Stomach (tissue), 9 donors: ENCODE measurements around the gene TGFBR3L. TPM values are rescaled to one million over a fixed set of nuclear protein-coding genes. Genes with fewer than 3 reads are reported as not detected.

Source experiments
- DNase-seq, 2 donors: peaks; one replicate each; pipeline versions ENCODE4 v3.0.0 to v3.0.0-alpha.2; 2013 to 2019
- H3K27ac ChIP-seq, 5 donors: fragments of 200-600 bp in 4 of 5; sonication (generic) in 4 of 5; one replicate each; pipeline ENCODE4 v1.5.1; 2013 to 2019; ENCODE audit warnings: mild to moderate bottlenecking in 1 of 5, moderate library complexity in 1 of 5
- H3K27me3 ChIP-seq, 3 donors: fragments of 200-600 bp; sonication (generic); one replicate each; pipeline ENCODE4 v1.5.1; 2017 to 2019; ENCODE audit warnings: mixed run types in 1 of 3
- H3K36me3 ChIP-seq, 4 donors: fragments of 200-600 bp; sonication (generic); 1 replicate in 3 of 4; 2 replicates in 1 of 4; pipeline ENCODE4 v1.5.1; 2016 to 2019
- H3K4me1 ChIP-seq, 4 donors: fragments of 200-600 bp; sonication (generic); one replicate each; pipeline ENCODE4 v1.5.1; 2016 to 2019
- H3K4me3 ChIP-seq, 4 donors: fragments of 200-600 bp; sonication (generic) in 3 of 4; one replicate each; pipeline ENCODE4 v1.5.1; 2016 to 2019; ENCODE audit warnings: mild to moderate bottlenecking in 1 of 4
- H3K9me3 ChIP-seq, 4 donors: fragments of 200-600 bp; sonication (generic); one replicate each; pipeline ENCODE4 v1.5.1; 2016 to 2019
- CTCF ChIP-seq, 7 experiments: fragments of 450-650 bp in 4 of 7; fragments of 200-600 bp in 3 of 7; sonication (generic) in 3 of 7; IDR thresholded peaks; one replicate each; pipeline ENCODE4 v1.5.1; 2016 to 2019; ENCODE audit warnings: antibody characterized with exemption in 7 of 7, control low read depth in 2 of 7, mild to moderate bottlenecking in 1 of 7
- EP300 ChIP-seq: sonication (generic); formaldehyde crosslinking; IDR thresholded peaks from one replicate; pipeline ENCODE4 v1.6.1; 2017; ENCODE audit warnings: antibody characterized with exemption
- POLR2A ChIP-seq, 4 donors: fragments of 450-650 bp; IDR thresholded peaks; one replicate each; pipeline ENCODE4 v1.6.1; 2016; ENCODE audit warnings: antibody characterized with exemption in 4 of 4, control low read depth in 2 of 4, mild to moderate bottlenecking in 1 of 4, moderate library complexity in 1 of 4
- POLR2AphosphoS5 ChIP-seq, 3 donors: sonication (generic); formaldehyde crosslinking; IDR thresholded peaks; one replicate each; pipeline ENCODE4 v1.6.1; 2016; ENCODE audit warnings: antibody characterized with exemption in 3 of 3
- WGBS, 5 donors: extraction: QIAGEN DNeasy Blood & Tissue Kit in 3 of 5; methylation state at CpG; one replicate each; pipeline versions ENCODE4 v1.1.5 to v1.1.7; 2013 to 2018; 5-methylcytosine and 5-hydroxymethylcytosine counted together
- intact Hi-C: fragments of 100-400 bp; cut with DNase I; formaldehyde crosslinking; loops from one replicate; pipeline ENCODE4 v1.15.1; 2023; ENCODE audit warnings: low total_unique reads
- polyA plus RNA-seq, 3 donors: library from polyadenylated mRNA; stranded (reverse); fragments of 200-250 nt; gene quantifications; one replicate each; pipeline ENCODE4 v1.2.3, GENCODE V29; 2013
- total RNA-seq, 5 donors: library from RNA; depleted of rRNA; stranded (reverse); fragments of >200 nt; gene quantifications; one replicate each; pipeline versions ENCODE4 v1.1.0 to v1.2.3, GENCODE V29; 2014 to 2016
- donor health status: healthy with polysubstance abuse.
- donor health status: Bipolar disorder and iron deficiency.
- donor health status: healthy.

TGFBR3L gene
- total and polyA plus RNA-seq, 8 donors: 1.5 TPM; not detected in 7

- H3K4me1 ChIP-seq: peaks cover 0 to 14% (median 5%) of the 10 kb centered on the region in 4 donors
- DNase-seq: no peak
- WGBS, 5 donors: 79 to 92% (median 85%) methylated on average over 12 to 13 of the region's 13 CpGs
- intact Hi-C loops: no loop called here
- H3K4me3 ChIP-seq: no peak overlapping the region
- no peak overlapping the region for H3K27ac ChIP-seq
- H3K27me3 ChIP-seq: peaks cover 0 to 46% (median 0%) of the 10 kb centered on the region in 3 donors
- no peaks in the 10 kb centered on the region for H3K9me3 ChIP-seq
- H3K36me3 ChIP-seq: peaks cover 0 to 19% (median 11%) of the 10 kb centered on the region in 4 donors
- no peak for TF ChIP-seq POLR2AphosphoS5 (IDR thresholded peaks at IDR 0.05)
- TF ChIP-seq POLR2A (IDR thresholded peaks at IDR 0.05): no peak
- no peak for TF ChIP-seq CTCF (IDR thresholded peaks at IDR 0.05)
- no peak for TF ChIP-seq EP300
These were observed 19.1 kb upstream of the TGFBR3L start for GRCh38 chr19:7895565-7895964.

GRCh38 chr19:7897292-7897691, 17.3 kb upstream of the TGFBR3L start:
- TF ChIP-seq EP300 (no peak), CTCF (IDR thresholded peaks at IDR 0.05) (no peak), POLR2A (IDR thresholded peaks at IDR 0.05) (no peak), POLR2AphosphoS5 (IDR thresholded peaks at IDR 0.05) (no peak)
- DNase-seq: no peak
- Histone ChIP-seq H3K9me3 (no peaks in the 10 kb centered on the region), H3K4me3 (no peak overlapping the region), H3K36me3 (peaks cover 0 to 20% (median 11%) of the 10 kb centered on the region in 4 donors), H3K27me3 (peaks cover 0 to 33% (median 0%) of the 10 kb centered on the region in 3 donors), H3K4me1 (peaks cover 0 to 16% (median 8%) of the 10 kb centered on the region in 4 donors), H3K27ac (no peak overlapping the region)
- 84 to 92% (median 85%) methylated on average over 11 of the region's 11 CpGs for WGBS, 5 donors
- intact Hi-C loops: no loop called here

GRCh38 chr19:7898967-7899366, 15.7 kb upstream of the TGFBR3L start:
- WGBS, 5 donors: 91 to 97% (median 94%) methylated on average over 16 of the region's 16 CpGs
- peaks cover 5 to 24% (median 16%) of the 10 kb centered on the region in 4 donors for H3K4me1 ChIP-seq
- no peak for DNase-seq
- no peaks in the 10 kb centered on the region for H3K9me3 ChIP-seq
- intact Hi-C loops: no loop called here
- H3K27me3 ChIP-seq: peaks cover 0 to 17% (median 0%) of the 10 kb centered on the region in 3 donors
- H3K36me3 ChIP-seq: peaks cover 0 to 20% (median 11%) of the 10 kb centered on the region in 4 donors
- no peak overlapping the region for H3K4me3 ChIP-seq
- no peak overlapping the region for H3K27ac ChIP-seq
- TF ChIP-seq POLR2AphosphoS5 (IDR thresholded peaks at IDR 0.05) (no peak), POLR2A (IDR thresholded peaks at IDR 0.05) (no peak)

- no peak for DNase-seq
- Histone ChIP-seq H3K36me3 (peaks cover 0 to 20% (median 12%) of the 10 kb centered on the region in 4 donors), H3K27me3 (peaks cover 0 to 8% (median 0%) of the 10 kb centered on the region in 3 donors), H3K9me3 (no peaks in the 10 kb centered on the region), H3K4me1 (peaks cover 10 to 23% (median 21%) of the 10 kb centered on the region in 4 donors), H3K4me3 (no peak overlapping the region), H3K27ac (no peak overlapping the region)
- WGBS, 5 donors: 92 to 95% (median 93%) methylated on average over 20 to 34 of the region's 34 CpGs
- intact Hi-C loops: no loop called here
- TF ChIP-seq CTCF (IDR thresholded peaks at IDR 0.05) (no peak), EP300 (no peak), POLR2AphosphoS5 (IDR thresholded peaks at IDR 0.05) (no peak), POLR2A (IDR thresholded peaks at IDR 0.05) (no peak)
These were observed 14.8 kb upstream of the TGFBR3L start for GRCh38 chr19:7899751-7900378.

GRCh38 chr19:7900401-7900870, 14.2 kb upstream of the TGFBR3L start:
- intact Hi-C loops: no loop called here
- TF ChIP-seq POLR2A (IDR thresholded peaks at IDR 0.05): no peak
- no peak for TF ChIP-seq EP300
- TF ChIP-seq CTCF (IDR thresholded peaks at IDR 0.05): no peak
- TF ChIP-seq POLR2AphosphoS5 (IDR thresholded peaks at IDR 0.05): no peak
- no peak for DNase-seq

More at GRCh38 chr19:7900401-7900870, 14.2 kb upstream of the TGFBR3L start:
- Histone ChIP-seq H3K27ac (no peak overlapping the region), H3K27me3 (peaks cover 0 to 2% (median 0%) of the 10 kb centered on the region in 3 donors), H3K4me1 (peaks cover 16 to 26% (median 22%) of the 10 kb centered on the region in 4 donors), H3K9me3 (no peaks in the 10 kb centered on the region), H3K4me3 (no peak overlapping the region), H3K36me3 (peaks cover 0 to 22% (median 16%) of the 10 kb centered on the region in 4 donors)
- WGBS, 5 donors: 72 to 87% (median 85%) methylated on average over 13 to 21 of the region's 21 CpGs
